ENCODE measurements around the gene NAP1L3.

NAP1L3 gene

DNA sequence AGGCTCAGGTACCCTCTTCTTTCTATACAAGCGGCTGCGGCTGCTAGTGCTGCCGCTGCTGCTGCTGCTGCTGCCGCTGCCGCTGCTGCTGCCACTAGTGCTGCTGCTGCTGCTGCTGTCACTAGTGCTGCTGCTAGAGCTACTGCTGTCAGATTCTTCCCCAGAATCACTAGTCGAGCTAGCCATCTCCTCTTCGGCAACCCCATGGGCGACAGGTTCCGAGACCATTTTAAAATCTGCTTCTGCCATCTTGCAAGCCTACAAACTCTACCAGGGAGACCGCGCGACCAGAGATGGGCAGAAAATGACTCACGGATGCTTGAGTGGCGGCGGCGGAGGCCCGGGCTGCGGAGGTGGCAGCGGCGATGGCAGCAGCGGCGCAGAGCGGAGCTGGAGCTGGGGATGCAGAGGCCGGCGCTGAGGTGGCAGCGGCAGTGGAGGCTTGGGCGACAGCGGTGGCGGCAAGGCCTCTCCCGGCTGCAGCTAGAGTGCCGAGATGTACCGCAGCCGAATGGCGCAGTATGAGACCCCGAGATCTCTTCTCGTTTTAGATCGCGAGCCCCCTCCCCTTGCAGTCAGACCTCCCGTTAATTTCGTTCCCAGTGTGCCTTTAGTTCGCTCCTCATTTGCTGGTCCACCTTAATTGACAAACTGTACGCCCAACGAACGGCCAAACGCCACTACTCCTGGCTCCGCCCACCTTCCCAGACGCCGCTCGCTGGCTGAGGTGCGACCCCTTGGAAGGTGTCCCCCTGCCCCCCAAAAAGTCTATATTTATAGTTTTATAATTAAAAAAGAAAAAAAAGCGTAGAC is at the start of gene NAP1L3:
TSS of gene NAP1L3 (minus strand) at position 523 of the 813 bp plus-strand sequence. CDS start at position 249, 274 bp downstream.
- DNase-seq: peak; percentile 64

- no peak for DNase-seq
These were observed 37.7 kb upstream of the NAP1L3 start for GRCh38 chrX:93711076-93711475.

GRCh38 chrX:93703701-93704100 is 30.3 kb upstream of the NAP1L3 start:
- no peak for DNase-seq

DNA sequence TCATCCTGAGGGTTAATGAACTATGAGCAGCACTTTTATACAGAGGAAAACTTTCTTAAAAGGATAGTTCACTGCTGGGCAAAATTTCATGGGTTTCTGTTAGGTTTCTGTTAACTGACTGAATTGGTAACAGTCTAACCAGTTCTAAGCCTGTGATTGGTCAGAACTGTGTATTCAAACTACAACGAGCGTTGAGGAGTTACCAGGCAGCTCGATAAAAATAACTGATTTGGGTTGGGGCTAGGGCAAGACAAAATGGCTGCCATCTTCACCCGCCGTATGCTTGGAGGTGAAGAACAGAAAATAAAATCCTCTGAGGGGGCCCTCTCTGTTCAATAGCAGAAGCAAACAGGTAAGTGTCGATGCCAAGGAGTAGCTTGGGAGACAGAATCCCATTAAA is 22.6 kb upstream of the NAP1L3 start:
- DNase-seq: no peak

- no peak for DNase-seq
These were observed 492 bp upstream of the NAP1L3 start, which contains the start of gene FAM133A for GRCh38 chrX:93673869-93674271. TSS of gene FAM133A (plus strand) at chrX:93674206. CDS start at chrX:93709420, 35,214 bp downstream.

GRCh38 chrX:93660575-93660974 is 12.8 kb downstream of the NAP1L3 start:
- no peak for DNase-seq

DNA sequence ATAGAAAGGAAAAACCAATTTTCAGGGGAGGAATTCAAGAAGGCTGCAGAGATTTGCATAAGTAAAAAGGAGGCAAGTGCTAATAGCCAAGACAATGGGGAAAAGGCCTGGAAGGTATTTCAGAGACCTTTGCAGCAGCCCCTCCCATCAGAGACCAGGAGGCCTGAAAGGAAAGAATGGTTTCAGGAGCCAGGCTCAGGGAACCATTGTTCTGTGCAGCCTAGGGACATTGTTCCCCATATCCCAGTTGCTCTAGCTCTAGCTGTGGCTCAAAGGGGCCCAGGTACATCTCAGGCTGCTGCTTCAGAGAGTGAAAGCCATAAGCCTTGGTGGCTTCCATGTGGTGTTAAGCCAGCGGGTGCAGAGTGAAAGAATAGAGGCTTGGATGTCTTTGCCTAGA is 24.0 kb downstream of the NAP1L3 start:
- DNase-seq: no peak

DNA sequence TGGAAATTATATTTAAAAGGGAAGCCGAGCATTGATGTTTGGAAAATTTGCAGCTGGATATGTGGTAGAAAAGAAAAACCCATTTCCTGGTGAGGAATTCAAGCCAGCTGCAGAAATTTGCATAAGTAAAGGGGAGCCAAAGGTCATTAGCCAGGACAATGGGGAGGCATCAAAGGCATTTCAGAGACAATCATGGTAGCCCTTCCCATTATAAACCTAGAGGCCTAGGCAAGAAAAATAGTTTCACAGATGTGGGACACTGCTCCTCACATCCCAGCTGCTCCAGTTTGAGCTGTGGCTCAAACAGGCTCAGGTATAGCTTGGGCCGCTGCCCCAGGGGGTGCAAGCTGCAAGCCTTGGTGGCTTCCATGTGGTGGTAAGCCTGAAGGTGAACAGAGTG is 35.8 kb downstream of the NAP1L3 start:
- DNase-seq: no peak
